ENCODE results near the gene KLLN.

Gene KLLN

DNA sequence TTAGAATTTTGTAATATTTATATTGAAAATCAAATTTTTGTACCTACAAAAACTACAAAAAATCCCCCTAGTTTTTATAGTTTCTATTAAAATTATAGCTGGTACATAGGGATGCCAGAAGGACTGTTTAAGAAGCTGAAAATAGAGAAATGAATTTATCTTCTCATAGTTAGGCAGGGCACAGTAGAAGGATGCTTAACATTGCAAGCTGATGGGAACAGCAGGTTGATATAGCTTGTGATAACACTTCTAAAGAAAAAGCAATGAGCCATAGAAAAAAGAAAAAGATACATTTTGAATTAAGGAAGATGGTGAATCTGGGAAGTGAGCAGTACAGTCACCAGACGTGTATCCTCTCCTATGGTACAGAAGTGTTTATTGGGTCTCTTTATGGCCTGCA lies 32.1 kb upstream of the KLLN start:
- Histone ChIP-seq H2AFZ (ENCODE audit: low read length) (no peak overlapping the region), H3K4me1 (ENCODE audit: insufficient read depth, low read length, severe bottlenecking) (no peaks in the 10 kb centered on the region), H3F3A (ENCODE audit: insufficient read depth, low read length) (no peaks in the 10 kb centered on the region), H4K20me1 (ENCODE audit: insufficient read depth, low read length) (no peaks in the 10 kb centered on the region), H3K36me3 (ENCODE audit: insufficient read depth, low read length) (peaks cover 47% of the 10 kb centered on the region), H3K4me3 (ENCODE audit: low read depth, low read length, poor library complexity, severe bottlenecking) (no peak overlapping the region), H3K9ac (ENCODE audit: low read length) (no peak overlapping the region), H3K79me2 (ENCODE audit: insufficient read depth, low read length) (peaks cover 56% of the 10 kb centered on the region), H3K9me2 (ENCODE audit: low read depth, low read length) (no peaks in the 10 kb centered on the region), H3K27ac (ENCODE audit: low read depth, low read length, poor library complexity, severe bottlenecking) (no peak overlapping the region), H3K4me2 (ENCODE audit: low read length) (no peak overlapping the region), H3K9me3 (ENCODE audit: low read length) (no peaks in the 10 kb centered on the region), H3K27me3 (ENCODE audit: insufficient read depth, low read length) (no peaks in the 10 kb centered on the region)
- no peak for TF ChIP-seq EZH2 (IDR thresholded peaks at IDR 0.05; ENCODE audit: borderline replicate concordance, low read length)
- TF ChIP-seq, protein P1, sequence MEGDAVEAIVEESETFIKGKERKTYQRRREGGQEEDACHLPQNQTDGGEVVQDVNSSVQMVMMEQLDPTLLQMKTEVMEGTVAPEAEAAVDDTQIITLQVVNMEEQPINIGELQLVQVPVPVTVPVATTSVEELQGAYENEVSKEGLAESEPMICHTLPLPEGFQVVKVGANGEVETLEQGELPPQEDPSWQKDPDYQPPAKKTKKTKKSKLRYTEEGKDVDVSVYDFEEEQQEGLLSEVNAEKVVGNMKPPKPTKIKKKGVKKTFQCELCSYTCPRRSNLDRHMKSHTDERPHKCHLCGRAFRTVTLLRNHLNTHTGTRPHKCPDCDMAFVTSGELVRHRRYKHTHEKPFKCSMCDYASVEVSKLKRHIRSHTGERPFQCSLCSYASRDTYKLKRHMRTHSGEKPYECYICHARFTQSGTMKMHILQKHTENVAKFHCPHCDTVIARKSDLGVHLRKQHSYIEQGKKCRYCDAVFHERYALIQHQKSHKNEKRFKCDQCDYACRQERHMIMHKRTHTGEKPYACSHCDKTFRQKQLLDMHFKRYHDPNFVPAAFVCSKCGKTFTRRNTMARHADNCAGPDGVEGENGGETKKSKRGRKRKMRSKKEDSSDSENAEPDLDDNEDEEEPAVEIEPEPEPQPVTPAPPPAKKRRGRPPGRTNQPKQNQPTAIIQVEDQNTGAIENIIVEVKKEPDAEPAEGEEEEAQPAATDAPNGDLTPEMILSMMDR (IDR thresholded peaks at IDR 0.05; ENCODE audit: low read length): no peak

DNA sequence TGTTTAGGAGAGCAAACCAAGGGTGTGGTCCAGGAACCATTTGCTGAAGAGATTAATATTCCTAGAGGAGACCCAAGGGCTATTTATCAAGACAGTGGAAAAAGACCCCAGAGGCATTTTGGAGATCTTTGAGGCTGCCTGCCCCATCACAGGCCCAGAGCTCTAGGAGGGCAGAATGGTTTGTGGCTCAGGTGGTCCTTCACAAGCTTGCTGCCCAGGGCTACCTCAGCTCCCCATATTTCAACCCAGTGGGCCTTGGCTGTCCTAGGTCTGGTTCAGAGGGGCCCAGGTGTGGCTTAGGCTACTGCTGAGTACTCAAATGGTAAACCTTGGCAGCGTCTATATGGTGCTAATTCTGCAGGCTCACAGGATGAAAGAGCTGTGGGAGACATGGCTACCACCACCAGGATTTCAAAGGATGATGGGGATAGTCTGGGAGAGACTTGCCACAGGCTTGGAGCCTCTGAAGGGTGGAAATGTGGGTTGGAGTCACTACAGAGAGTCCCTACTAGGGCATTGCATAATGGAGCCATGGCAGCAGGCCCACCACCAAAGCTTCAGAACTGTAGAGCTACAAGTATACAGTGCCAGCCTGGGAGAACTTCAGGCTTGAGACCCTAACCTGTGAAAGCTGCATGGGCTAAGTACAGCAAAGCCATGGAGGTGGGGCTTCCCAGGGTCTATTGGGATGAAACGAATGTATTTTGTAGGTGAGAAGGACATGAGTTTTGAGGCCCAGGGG lies 24.4 kb upstream of the KLLN start:
- Histone ChIP-seq H3K9me2 (ENCODE audit: low read depth, low read length) (no peaks in the 10 kb centered on the region), H3F3A (ENCODE audit: insufficient read depth, low read length) (no peaks in the 10 kb centered on the region), H3K9me3 (ENCODE audit: low read length) (no peaks in the 10 kb centered on the region), H3K9ac (ENCODE audit: low read length) (no peak overlapping the region), H3K36me3 (ENCODE audit: insufficient read depth, low read length) (peaks cover 60% of the 10 kb centered on the region), H4K20me1 (ENCODE audit: insufficient read depth, low read length) (no peaks in the 10 kb centered on the region), H3K27ac (ENCODE audit: low read depth, low read length, poor library complexity, severe bottlenecking) (no peak overlapping the region), H3K4me2 (ENCODE audit: low read length) (no peak overlapping the region), H2AFZ (ENCODE audit: low read length) (no peak overlapping the region), H3K27me3 (ENCODE audit: insufficient read depth, low read length) (no peaks in the 10 kb centered on the region), H3K4me3 (ENCODE audit: low read depth, low read length, poor library complexity, severe bottlenecking) (no peak overlapping the region), H3K4me1 (ENCODE audit: insufficient read depth, low read length, severe bottlenecking) (no peaks in the 10 kb centered on the region), H3K79me2 (ENCODE audit: insufficient read depth, low read length) (peaks cover 55% of the 10 kb centered on the region)
- TF ChIP-seq, protein P1 (IDR thresholded peaks at IDR 0.05; ENCODE audit: low read length): no peak
- TF ChIP-seq EZH2 (IDR thresholded peaks at IDR 0.05; ENCODE audit: borderline replicate concordance, low read length): no peak

DNA sequence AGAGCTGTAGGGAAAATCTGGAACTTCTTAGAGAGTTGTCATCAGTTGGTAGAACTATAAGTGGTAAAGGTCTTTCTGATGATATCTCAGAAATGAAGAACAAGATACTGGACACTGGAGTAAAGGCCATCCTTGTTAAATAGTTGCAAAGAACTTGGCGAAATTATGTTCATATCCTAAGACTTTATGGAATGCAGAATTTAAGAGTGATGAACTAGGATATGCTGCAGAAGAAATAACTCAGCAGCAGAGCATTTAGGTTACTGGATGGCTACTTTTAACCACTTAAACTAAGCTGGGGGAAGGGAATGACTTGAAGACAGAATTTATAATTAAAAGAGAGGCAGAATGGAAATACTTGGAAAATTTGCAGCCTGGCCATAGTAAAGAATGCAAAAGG lies 23.8 kb upstream of the KLLN start:
- no peaks in the 10 kb centered on the region for H4K20me1 ChIP-seq (ENCODE audit: insufficient read depth, low read length)
- H3K79me2 ChIP-seq (ENCODE audit: insufficient read depth, low read length): peaks cover 55% of the 10 kb centered on the region
- no peak for TF ChIP-seq EZH2 (IDR thresholded peaks at IDR 0.05; ENCODE audit: borderline replicate concordance, low read length)
- TF ChIP-seq, protein P1 (IDR thresholded peaks at IDR 0.05; ENCODE audit: low read length): no peak
- H3K4me1 ChIP-seq (ENCODE audit: insufficient read depth, low read length, severe bottlenecking): no peaks in the 10 kb centered on the region
- no peak overlapping the region for H2AFZ ChIP-seq (ENCODE audit: low read length)
- H3K9me2 ChIP-seq (ENCODE audit: low read depth, low read length): no peaks in the 10 kb centered on the region
- H3K27ac ChIP-seq (ENCODE audit: low read depth, low read length, poor library complexity, severe bottlenecking): no peak overlapping the region
- no peak overlapping the region for H3K4me3 ChIP-seq (ENCODE audit: low read depth, low read length, poor library complexity, severe bottlenecking)
- peaks cover 62% of the 10 kb centered on the region for H3K36me3 ChIP-seq (ENCODE audit: insufficient read depth, low read length)
- no peaks in the 10 kb centered on the region for H3K9me3 ChIP-seq (ENCODE audit: low read length)
- H3K27me3 ChIP-seq (ENCODE audit: insufficient read depth, low read length): no peaks in the 10 kb centered on the region
- H3K4me2 ChIP-seq (ENCODE audit: low read length): no peak overlapping the region
- H3F3A ChIP-seq (ENCODE audit: insufficient read depth, low read length): no peaks in the 10 kb centered on the region
- no peak overlapping the region for H3K9ac ChIP-seq (ENCODE audit: low read length)

Data from OCI-LY1 (cell line).